ENCODE results near the gene HAP1.

DNA sequence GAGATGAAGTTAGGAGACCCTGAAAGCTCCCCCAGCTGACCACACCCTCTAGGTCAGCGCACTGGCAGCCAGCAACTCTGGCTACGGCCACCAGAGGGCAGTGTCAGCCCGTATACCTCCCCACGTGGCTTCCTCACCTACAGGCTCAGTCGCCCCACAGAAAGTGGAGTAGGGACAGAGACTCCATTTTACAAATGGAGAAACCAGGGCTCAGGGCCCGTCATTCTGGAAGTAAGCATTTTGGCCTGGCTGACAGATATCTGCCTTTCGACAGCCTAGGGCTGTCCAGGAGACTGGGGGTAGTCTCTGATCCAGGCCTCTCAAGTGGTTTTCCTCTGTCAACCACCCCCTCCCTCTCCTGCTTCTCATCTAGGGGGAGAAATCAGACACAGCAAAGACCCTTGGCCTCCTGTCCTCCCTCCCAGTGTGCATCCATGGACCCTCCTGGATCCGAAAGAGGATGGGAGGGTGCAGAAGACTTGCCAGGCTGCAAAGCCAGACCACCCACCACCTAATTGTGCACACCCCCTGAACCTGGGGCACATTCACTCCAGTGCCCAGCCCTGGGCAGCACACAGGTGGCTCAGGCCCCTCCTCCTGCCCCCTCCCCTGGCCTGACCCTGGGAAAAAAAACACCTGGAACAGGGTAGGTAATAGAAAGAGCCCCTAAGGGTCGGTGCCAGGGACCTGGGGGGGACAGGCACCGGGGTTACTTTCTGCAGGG lies 3.8 kb upstream of the HAP1 start:
- TF ChIP-seq, protein P1, sequence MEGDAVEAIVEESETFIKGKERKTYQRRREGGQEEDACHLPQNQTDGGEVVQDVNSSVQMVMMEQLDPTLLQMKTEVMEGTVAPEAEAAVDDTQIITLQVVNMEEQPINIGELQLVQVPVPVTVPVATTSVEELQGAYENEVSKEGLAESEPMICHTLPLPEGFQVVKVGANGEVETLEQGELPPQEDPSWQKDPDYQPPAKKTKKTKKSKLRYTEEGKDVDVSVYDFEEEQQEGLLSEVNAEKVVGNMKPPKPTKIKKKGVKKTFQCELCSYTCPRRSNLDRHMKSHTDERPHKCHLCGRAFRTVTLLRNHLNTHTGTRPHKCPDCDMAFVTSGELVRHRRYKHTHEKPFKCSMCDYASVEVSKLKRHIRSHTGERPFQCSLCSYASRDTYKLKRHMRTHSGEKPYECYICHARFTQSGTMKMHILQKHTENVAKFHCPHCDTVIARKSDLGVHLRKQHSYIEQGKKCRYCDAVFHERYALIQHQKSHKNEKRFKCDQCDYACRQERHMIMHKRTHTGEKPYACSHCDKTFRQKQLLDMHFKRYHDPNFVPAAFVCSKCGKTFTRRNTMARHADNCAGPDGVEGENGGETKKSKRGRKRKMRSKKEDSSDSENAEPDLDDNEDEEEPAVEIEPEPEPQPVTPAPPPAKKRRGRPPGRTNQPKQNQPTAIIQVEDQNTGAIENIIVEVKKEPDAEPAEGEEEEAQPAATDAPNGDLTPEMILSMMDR (conservative IDR thresholded peaks at IDR 0.05; ENCODE audit: low read length) = peak; percentile 98
- no peak for TF ChIP-seq EZH2phosphoT487 (IDR thresholded peaks at IDR 0.05; ENCODE audit: borderline replicate concordance, low read depth, low read length)

Data from OCI-LY7 (cell line).